OCI-LY3 (cell line): ENCODE measurements around the gene WDR19.

ENCODE experiments used
- H2AFZ ChIP-seq: fragments of 200-600, 300-600 bp; shearing (Covaris generic); 2 replicates; pipeline ENCODE4 v1.6.0; 2014; ENCODE audit warnings: antibody characterized with exemption, low read depth, low read length
- H3K27ac ChIP-seq: fragments of 200-600, 300-600 bp; sonication (generic); 2 replicates; pipeline ENCODE4 v1.5.1; 2014; ENCODE audit warnings: mild to moderate bottlenecking, low read length, moderate library complexity, mixed read lengths
- H3K27me3 ChIP-seq: fragments of 200-600, 300-600 bp; sonication (generic); 2 replicates; pipeline ENCODE4 v1.6.1; 2014; ENCODE audit warnings: low read depth, low read length, mixed read lengths
- H3K36me3 ChIP-seq: fragments of 200-600, 300-600 bp; sonication (generic); replicated peaks from 2 replicates; pipeline ENCODE3; 2014; ENCODE audit warnings: low read depth, low read length, mixed read lengths
- H3K4me1 ChIP-seq: fragments of 300-600, 200-600 bp; sonication (generic); 2 replicates; pipeline ENCODE4 v1.6.1; 2014; ENCODE audit warnings: low read length, mixed read lengths
- H3K4me2 ChIP-seq: fragments of 200-600, 300-600 bp; sonication (generic); 2 replicates; pipeline ENCODE4 v1.6.1; 2014; ENCODE audit warnings: low read length, mixed read lengths
- H3K4me3 ChIP-seq: fragments of 300-600, 200-600 bp; sonication (generic); 2 replicates; pipeline ENCODE4 v1.5.1; 2014; ENCODE audit warnings: antibody characterized with exemption, mild to moderate bottlenecking, low read length, moderate library complexity
- H3K79me2 ChIP-seq: fragments of 300-600, 200-600 bp; shearing (Covaris generic); 2 replicates; pipeline ENCODE4 v1.6.1; 2014; ENCODE audit warnings: mild to moderate bottlenecking, low read length, mixed read lengths
- H3K9ac ChIP-seq: fragments of 300-600, 200-600 bp; shearing (Covaris generic); 2 replicates; pipeline ENCODE4 v1.6.0; 2014; ENCODE audit warnings: mild to moderate bottlenecking, low read length, moderate library complexity
- H3K9me3 ChIP-seq: fragments of 200-600, 300-600 bp; shearing (Covaris generic); 2 replicates; pipeline ENCODE4 v1.6.1; 2014; ENCODE audit warnings: low read length, mixed read lengths; ENCODE audit not compliant: insufficient read depth
- H4K20me1 ChIP-seq: fragments of 200-600, 300-600 bp; sonication (generic); 2 replicates; pipeline ENCODE4 v1.6.1; 2016; ENCODE audit warnings: low read length, mixed read lengths; ENCODE audit not compliant: insufficient read depth
- EZH2phosphoT487 ChIP-seq: fragments of 200-600 bp; shearing (Covaris generic); IDR thresholded peaks from 2 replicates; pipeline ENCODE4 v1.6.1; 2018; ENCODE audit warnings: antibody characterized with exemption, mixed run types, low read depth
- TF ChIP-seq, protein P1 (sequence below): fragments of 200-600, 300-600 bp; sonication (generic); IDR thresholded peaks from 2 replicates; pipeline ENCODE4 v1.5.1; 2014; ENCODE audit warnings: antibody characterized with exemption, low read length, low read depth

WDR19 gene

DNA sequence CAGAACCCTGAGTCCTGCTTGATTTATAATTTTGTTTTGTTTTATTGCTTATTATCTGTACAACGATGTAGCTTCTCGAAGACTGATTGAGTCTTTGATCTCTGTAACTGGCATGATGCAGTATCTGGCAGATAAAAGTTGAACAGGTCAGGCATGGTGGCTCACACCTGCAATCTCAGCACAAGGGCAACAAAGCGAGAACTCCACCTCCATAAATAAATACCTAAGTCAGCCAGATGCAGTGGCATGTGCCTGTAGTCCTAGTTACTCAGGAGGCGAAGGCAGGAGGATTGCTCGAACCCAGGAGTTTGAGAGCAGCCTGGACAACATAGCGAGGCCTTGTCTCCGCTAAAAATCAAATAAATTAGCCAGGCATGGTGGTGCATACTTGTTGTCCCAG lies 15.7 kb upstream of the WDR19 start:
- no peak overlapping the region for H3K27ac ChIP-seq
- no peak overlapping the region for H2AFZ ChIP-seq

DNA sequence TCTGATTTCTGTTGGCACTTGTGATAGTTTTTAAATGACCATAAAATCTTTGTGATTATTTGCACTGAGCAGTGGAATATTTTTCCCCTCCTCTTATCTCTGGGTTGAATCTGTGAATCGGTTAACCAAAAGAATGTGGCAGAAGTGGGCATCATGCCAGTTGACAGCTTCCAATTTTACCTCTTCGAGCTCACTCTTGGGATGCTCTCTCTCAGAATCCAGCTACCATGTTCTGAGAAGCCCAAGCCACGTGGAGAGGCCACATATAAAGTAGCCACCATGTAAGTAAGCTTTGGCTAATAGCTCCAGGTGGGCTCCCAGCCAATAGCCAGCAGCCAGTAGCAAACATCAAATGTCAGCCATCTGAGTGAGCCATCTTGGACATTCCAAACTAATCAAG lies 12.9 kb upstream of the WDR19 start:
- Histone ChIP-seq H3K9ac (no peak overlapping the region), H2AFZ (no peak overlapping the region), H3K4me2 (no peak overlapping the region), H4K20me1 (no peaks in the 10 kb centered on the region), H3K4me1 (peaks cover 14% of the 10 kb centered on the region), H3K4me3 (no peak overlapping the region), H3K27me3 (no peaks in the 10 kb centered on the region), H3K27ac (no peak overlapping the region), H3K9me3 (no peaks in the 10 kb centered on the region), H3K36me3 (no peaks in the 10 kb centered on the region), H3K79me2 (no peaks in the 10 kb centered on the region)
- TF ChIP-seq EZH2phosphoT487: no peak
- TF ChIP-seq, protein P1, sequence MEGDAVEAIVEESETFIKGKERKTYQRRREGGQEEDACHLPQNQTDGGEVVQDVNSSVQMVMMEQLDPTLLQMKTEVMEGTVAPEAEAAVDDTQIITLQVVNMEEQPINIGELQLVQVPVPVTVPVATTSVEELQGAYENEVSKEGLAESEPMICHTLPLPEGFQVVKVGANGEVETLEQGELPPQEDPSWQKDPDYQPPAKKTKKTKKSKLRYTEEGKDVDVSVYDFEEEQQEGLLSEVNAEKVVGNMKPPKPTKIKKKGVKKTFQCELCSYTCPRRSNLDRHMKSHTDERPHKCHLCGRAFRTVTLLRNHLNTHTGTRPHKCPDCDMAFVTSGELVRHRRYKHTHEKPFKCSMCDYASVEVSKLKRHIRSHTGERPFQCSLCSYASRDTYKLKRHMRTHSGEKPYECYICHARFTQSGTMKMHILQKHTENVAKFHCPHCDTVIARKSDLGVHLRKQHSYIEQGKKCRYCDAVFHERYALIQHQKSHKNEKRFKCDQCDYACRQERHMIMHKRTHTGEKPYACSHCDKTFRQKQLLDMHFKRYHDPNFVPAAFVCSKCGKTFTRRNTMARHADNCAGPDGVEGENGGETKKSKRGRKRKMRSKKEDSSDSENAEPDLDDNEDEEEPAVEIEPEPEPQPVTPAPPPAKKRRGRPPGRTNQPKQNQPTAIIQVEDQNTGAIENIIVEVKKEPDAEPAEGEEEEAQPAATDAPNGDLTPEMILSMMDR: no peak

More for the DNA sequence above, 15.7 kb upstream of the WDR19 start:
- Histone ChIP-seq H4K20me1 (no peaks in the 10 kb centered on the region), H3K9me3 (no peaks in the 10 kb centered on the region), H3K36me3 (no peaks in the 10 kb centered on the region), H3K4me2 (no peak overlapping the region; the same call in 1 of the 2 replicates), H3K4me3 (no peak overlapping the region), H3K4me1 (peaks cover 14% of the 10 kb centered on the region), H3K27me3 (no peaks in the 10 kb centered on the region), H3K79me2 (no peaks in the 10 kb centered on the region), H3K9ac (no peak overlapping the region)
- TF ChIP-seq, protein P1: no peak
- TF ChIP-seq EZH2phosphoT487: no peak

DNA sequence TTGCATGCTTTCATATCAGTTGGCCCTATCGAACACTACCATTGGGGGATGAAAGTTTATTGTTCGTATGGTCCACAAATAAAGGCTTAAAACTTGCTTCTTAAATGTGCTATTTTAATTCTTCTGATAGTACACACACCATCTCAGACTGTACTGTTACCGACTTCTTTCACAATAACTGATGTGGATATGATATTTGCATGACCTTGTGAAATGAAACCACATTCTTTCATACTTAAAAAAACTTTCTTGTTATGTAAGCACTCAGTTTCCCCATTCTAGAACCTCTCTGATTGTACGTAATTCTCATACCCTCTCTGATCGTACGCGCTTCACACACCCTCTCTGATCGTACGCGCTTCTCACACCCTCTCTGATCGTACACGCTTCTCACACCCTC lies 12.0 kb upstream of the WDR19 start:
- no peak for TF ChIP-seq EZH2phosphoT487
- TF ChIP-seq, protein P1: no peak
- no peak overlapping the region for H3K4me3 ChIP-seq
- H3K36me3 ChIP-seq: no peaks in the 10 kb centered on the region
- no peaks in the 10 kb centered on the region for H3K27me3 ChIP-seq
- no peak overlapping the region for H3K27ac ChIP-seq
- peaks cover 14% of the 10 kb centered on the region for H3K4me1 ChIP-seq
- no peak overlapping the region for H2AFZ ChIP-seq
- H3K79me2 ChIP-seq: no peaks in the 10 kb centered on the region
- H4K20me1 ChIP-seq: no peaks in the 10 kb centered on the region
- no peak overlapping the region for H3K9ac ChIP-seq
- H3K9me3 ChIP-seq: no peaks in the 10 kb centered on the region
- H3K4me2 ChIP-seq: no peak overlapping the region

DNA sequence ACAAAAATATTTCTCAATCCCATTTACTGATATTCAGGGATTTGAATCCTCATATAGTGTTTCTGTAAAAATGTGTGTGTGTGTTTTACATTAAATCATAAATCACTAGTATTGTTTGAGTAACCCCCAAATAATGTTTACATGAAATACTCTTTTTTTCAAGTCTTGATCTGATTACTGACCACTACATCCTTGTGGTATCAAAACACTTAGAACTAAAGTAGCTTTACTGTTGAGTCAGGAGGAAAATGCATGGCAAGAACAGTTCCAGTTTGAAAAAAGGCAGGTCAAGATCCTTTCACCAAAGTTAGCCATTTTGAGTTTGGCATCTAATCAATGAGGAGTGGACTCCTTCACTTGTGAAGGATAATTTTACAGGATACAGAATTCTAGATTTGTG lies 3.6 kb upstream of the WDR19 start:
- TF ChIP-seq, protein P1: no peak
- H3K4me1 ChIP-seq: peaks cover 9% of the 10 kb centered on the region
- H2AFZ ChIP-seq: no peak overlapping the region
- H3K79me2 ChIP-seq: no peaks in the 10 kb centered on the region
- no peaks in the 10 kb centered on the region for H3K36me3 ChIP-seq
- no peaks in the 10 kb centered on the region for H3K9me3 ChIP-seq
- H4K20me1 ChIP-seq: no peaks in the 10 kb centered on the region
- H3K27me3 ChIP-seq: no peaks in the 10 kb centered on the region
- H3K4me3 ChIP-seq: no peak overlapping the region
- no peak overlapping the region for H3K9ac ChIP-seq
- H3K27ac ChIP-seq: no peak overlapping the region
- no peak overlapping the region for H3K4me2 ChIP-seq
